Esophagus squamous epithelium (tissue), 4 donors: ENCODE results near the gene HSPA4.

Source experiments
- POLR2A ChIP-seq, 4 donors: fragments of 450-650 bp; IDR thresholded peaks; one replicate each; pipeline ENCODE4 v1.6.1; 2017; ENCODE audit warnings: antibody characterized with exemption in 4 of 4, mild to moderate bottlenecking in 4 of 4, moderate library complexity in 3 of 4
- TF ChIP-seq, protein P1 (sequence below), 6 experiments: fragments of 450-650 bp in 4 of 6; fragments of 200-600 bp in 2 of 6; sonication (generic) in 2 of 6; IDR thresholded peaks; one replicate each; pipeline ENCODE4 v1.5.1; 2016 to 2019; ENCODE audit warnings: antibody characterized with exemption in 6 of 6, mild to moderate bottlenecking in 4 of 6, moderate library complexity in 4 of 6

DNA sequence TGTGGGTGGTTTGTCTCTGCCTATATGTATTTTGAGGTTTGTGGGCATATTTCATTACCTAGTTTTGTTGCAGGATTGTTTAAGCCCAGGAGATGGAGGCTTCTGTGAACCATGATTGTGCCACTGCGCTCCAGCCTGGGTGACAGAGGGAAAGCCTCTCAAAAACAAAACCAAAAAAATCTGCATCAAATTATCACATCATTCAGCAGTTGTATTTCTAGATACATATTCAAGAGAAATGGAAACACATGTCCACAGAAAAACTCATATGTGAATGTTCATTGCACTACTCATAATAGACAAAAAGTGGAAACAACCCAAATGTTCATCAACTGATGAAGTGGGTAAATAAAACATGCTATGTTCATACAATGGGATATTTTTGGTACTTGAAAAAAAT is 29.9 kb downstream of the HSPA4 start:
- TF ChIP-seq, protein P1, sequence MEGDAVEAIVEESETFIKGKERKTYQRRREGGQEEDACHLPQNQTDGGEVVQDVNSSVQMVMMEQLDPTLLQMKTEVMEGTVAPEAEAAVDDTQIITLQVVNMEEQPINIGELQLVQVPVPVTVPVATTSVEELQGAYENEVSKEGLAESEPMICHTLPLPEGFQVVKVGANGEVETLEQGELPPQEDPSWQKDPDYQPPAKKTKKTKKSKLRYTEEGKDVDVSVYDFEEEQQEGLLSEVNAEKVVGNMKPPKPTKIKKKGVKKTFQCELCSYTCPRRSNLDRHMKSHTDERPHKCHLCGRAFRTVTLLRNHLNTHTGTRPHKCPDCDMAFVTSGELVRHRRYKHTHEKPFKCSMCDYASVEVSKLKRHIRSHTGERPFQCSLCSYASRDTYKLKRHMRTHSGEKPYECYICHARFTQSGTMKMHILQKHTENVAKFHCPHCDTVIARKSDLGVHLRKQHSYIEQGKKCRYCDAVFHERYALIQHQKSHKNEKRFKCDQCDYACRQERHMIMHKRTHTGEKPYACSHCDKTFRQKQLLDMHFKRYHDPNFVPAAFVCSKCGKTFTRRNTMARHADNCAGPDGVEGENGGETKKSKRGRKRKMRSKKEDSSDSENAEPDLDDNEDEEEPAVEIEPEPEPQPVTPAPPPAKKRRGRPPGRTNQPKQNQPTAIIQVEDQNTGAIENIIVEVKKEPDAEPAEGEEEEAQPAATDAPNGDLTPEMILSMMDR (IDR thresholded peaks at IDR 0.05), result no peak
- no peak for TF ChIP-seq POLR2A (IDR thresholded peaks at IDR 0.05)
